Fibroblast of skin of back (primary cell): ENCODE measurements around the gene RASAL2.
"Not testable (repeated sequence)": the region's sequence is repeated elsewhere in the genome, so short reads cannot be mapped to it uniquely, and the experiment has no call there.

Experiments
- DNase-seq: peaks from one replicate; pipeline ENCODE4 v3.0.0-alpha.2; 2013

The RASAL2 gene

DNA sequence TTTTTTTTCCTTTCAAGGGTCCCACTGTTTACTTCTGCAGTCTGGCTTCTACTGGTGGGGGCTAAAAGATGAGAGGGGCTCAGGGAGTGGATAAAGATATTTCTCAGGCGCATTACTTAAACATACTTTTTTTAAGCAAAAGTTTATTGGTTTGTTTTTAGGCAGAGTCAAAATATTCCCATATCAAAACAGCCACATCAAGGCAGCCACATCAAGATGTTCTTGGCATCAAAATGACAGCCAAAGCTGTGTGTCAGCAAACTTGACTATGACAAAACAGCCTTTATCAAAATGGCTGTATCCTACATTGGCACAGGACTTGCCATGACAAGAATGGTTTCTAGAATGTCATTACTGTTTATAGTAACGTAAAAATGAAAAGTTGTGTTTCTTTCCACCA, 22.1 kb upstream of the RASAL2 start:
- no peak for DNase-seq

GRCh38 chr1:178072326-178072725, 21.6 kb upstream of the RASAL2 start:
- no peak for DNase-seq

GRCh38 chr1:178075333-178075732, 18.6 kb upstream of the RASAL2 start:
- DNase-seq, result no peak

DNA sequence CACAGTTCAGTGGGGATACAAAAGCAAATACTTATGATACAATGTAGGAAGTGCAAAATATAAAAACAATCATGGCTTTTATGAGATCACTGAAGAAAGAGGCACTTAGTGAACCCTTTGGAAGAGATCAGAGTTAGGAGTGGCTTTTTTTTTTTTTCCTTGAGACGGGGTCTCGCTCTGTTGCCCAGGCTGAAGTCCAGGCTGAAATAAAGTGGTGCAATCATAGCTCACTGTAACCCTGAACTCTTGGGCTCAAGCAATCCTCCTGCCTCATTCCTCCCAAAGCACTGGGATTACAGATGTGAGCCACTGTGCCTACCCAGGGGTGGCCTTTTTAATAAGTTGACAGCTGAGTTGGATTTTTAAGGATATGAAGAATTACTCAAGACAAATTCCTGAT, 17.3 kb upstream of the RASAL2 start:
- DNase-seq, result no peak

GRCh38 chr1:178077917-178078316, 16.0 kb upstream of the RASAL2 start:
- no peak for DNase-seq

GRCh38 chr1:178086294-178086693, 7.6 kb upstream of the RASAL2 start:
- peak; percentile 39 for DNase-seq

DNA sequence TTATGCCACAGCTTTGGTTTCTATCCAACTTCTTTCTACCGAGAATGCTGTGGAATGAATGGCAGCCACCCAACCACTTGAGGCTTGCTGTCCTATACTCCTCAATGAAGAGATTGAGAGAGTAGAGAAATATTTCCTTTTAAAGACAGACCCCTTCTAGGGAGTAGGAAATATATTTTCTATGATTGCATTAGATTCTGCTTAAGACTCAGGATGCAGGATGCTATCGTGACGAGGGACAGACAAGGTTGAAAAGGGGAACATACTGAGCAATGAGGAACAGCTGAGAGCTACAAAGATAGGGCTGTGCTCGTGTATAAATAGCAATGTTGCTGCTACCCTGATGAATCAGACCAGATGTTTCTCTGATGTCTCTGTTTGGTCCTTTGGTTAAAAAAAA, 7.1 kb upstream of the RASAL2 start:
- DNase-seq, result peak; percentile 75

DNA sequence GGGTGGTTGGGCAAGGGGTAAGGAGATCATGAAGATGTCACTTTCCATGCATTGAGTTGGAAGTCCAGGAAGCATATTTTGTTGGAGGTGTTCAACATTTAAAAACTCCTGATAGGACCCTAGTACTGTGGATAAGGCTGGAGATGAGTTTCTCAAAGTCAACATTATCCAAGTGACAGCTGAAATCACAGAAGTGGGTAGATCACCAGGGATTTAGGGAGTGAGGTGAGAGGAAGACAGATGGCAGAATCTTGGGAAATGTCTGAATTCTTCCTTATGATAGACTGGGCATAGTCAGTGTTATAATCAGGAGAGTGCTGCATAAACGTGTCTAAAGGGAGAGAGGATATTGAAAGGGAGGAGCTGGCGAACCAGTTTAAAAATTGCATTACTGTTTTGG, 5.3 kb upstream of the RASAL2 start:
- DNase-seq, result no peak

DNA sequence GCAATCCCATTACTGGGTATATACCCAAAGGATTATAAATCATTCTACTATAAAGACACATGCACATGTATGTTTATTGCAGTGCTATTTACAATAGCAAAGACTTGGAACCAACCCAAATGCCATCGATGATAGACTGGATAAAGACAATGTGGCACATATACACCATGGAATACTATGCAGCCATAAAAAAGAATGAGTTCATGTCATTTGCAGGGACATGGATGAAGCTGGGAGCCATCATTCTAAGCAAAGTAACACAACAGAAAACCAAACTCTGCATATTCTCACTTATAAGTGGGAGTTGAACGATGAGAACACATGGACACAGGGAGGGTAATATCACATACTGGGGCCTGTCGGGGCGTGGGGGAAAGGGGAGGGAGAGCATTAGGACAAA, 2.5 kb upstream of the RASAL2 start:
- DNase-seq, result not testable (repeated sequence)

DNA sequence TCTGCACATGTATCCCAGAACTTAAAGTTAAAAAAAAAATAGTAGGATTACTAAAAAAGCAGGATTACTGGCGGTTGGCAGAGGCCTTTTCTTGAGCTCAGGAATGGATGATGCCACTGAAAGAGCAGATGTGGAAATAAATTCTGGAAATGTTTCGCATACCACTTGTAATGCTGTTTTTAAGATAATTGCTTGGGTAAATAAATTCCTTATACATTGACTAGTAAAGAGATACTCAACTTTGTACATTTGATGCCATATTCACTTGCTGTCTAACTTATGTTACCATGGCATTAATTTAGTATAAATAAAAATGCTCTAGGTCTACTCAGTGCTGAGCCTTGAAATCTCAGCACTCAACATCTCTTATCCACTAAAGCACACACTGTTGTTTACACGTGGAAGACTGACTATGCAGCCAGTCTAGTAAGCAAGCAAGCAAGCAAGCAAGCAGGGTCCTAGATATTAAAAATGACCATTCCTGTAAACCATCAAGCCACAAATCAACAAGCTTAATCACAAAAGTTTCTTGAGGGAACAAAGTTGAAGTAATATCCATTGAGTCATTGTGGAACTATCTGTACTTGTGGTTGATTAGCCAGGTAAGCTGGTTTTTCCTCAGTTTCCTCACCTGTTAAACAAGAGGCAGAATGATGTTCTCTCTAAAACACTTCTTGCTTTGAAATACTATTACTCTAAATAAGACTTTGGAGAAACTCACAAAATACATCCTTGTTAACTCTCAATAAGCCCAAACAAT, 1.7 kb upstream of the RASAL2 start:
- peak; percentile 87 for DNase-seq

- DNase-seq, result no peak
Measured at GRCh38 chr1:178092878-178093493, 918 bp upstream of the RASAL2 start.

- DNase-seq, result peak; percentile 98
Measured at GRCh38 chr1:178093494-178093950, 382 bp upstream of the RASAL2 start.

GRCh38 chr1:178094739-178095645, 1.1 kb downstream of the RASAL2 start:
- peak; percentile 48 for DNase-seq

GRCh38 chr1:178096421-178096820, 2.5 kb downstream of the RASAL2 start:
- DNase-seq, result peak; percentile 79

GRCh38 chr1:178098262-178098661, 4.4 kb downstream of the RASAL2 start:
- peak; percentile 70 for DNase-seq

GRCh38 chr1:178101266-178101630, 7.3 kb downstream of the RASAL2 start:
- DNase-seq, result no peak

GRCh38 chr1:178101654-178102053, 7.8 kb downstream of the RASAL2 start:
- peak; percentile 46 for DNase-seq

- DNase-seq, result no peak
Measured at GRCh38 chr1:178102218-178102617, 8.3 kb downstream of the RASAL2 start.

- no peak for DNase-seq
Measured at GRCh38 chr1:178107823-178108222, 13.9 kb downstream of the RASAL2 start.

GRCh38 chr1:178109348-178110143, 15.6 kb downstream of the RASAL2 start:
- DNase-seq, result peak; percentile 50

DNA sequence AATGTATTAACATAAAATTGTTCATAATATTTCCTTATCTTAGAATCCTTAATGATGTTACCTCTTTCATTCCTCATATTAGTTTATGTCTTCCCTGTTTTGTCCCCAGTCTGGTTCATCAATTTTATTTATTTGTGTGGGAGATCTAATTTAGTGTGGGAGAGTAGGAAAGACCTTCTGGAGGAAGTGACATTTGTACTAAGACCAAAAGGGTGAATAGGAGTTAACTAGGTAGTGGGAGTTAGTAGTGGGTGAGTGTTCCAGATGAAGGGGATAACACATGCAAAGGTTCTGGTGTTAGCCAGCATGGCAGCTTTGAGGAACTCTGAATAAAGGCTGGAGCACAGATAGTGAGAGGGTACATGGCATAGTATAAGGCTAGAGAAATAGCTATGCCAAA, 21.4 kb downstream of the RASAL2 start:
- no peak for DNase-seq

- no peak for DNase-seq
Measured at GRCh38 chr1:178118524-178118923, 24.6 kb downstream of the RASAL2 start.
